DMS 273 (cell line): ENCODE results near the gene XPO4.
"Not testable (repeated sequence)": the region's sequence is repeated elsewhere in the genome, so short reads cannot be mapped to it uniquely, and the experiment has no call there.

Experiments used
- DNase-seq: peaks from one replicate; lab custom pipeline; 2025; ENCODE audit not compliant: unreplicated experiment; lab: John Stamatoyannopoulos, UW

The XPO4 gene

DNA sequence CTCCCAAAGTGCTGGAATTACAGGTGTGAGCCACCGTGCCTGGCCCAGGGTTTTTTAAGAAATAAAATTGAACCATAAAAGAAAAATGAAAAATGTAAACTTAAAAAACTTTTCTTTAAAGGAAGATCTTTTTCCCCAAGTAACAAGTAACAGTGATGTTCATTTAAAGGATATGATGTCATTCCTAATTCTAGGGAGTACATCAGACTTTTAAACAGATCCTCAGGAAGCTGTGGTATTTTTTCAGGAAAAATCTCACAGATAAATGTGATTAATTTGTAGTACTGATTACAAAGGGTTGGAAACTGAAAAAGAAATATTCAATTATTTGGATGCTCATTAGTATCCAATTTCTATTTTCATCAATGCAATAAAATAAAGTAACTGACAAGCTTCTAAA is 114.2 kb downstream of the XPO4 start:
- DNase-seq, result no peak

GRCh38 chr13:20787180-20787579 is 115.4 kb downstream of the XPO4 start:
- DNase-seq, result no peak

DNA sequence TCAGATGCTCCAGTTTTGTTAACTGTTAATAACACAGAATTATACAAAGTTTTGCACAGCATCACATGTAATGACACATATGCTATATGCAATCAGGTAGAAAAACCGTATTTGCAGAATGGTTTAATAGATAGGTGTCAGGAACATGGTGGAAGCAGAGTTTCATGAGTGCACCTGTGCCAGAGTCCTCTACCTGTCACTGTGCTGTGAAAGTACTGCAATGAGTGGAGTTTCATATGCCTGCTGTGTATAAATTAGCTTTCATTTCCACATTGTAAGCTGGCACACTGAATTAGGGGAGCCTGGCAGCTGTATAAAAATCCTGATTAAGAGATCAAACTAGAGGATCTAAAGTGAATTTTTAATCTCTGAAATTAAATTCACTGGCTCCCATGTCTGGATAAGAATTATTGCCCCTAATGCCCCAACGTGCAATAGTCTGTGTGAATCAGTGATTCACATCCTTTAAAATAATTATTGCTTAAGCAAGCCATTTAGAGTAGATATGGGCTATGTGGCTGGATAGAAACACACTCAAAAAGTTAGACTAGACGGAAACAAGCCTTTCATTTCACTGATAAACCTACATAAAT is 120.3 kb downstream of the XPO4 start:
- no peak for DNase-seq

DNA sequence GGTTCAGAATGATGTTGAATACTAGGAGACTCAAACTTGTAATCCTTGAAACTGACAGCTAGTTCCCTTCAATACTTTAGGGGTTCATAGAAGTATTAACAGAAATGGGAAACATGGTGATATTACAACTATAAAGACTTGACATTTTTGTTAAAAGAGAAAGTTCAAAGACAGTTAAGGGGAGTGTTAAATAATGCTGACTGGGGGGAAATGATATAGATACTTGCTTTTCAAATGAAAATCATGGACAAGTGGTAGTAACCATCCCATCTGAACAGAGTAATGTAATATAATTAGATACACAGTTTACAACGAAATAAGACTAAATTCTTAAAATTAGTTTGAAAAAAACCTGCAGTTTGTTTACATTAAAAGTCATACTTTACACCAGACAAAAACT is 122.2 kb downstream of the XPO4 start:
- DNase-seq, result no peak

GRCh38 chr13:20779405-20779804 is 123.1 kb downstream of the XPO4 start:
- DNase-seq, result no peak

DNA sequence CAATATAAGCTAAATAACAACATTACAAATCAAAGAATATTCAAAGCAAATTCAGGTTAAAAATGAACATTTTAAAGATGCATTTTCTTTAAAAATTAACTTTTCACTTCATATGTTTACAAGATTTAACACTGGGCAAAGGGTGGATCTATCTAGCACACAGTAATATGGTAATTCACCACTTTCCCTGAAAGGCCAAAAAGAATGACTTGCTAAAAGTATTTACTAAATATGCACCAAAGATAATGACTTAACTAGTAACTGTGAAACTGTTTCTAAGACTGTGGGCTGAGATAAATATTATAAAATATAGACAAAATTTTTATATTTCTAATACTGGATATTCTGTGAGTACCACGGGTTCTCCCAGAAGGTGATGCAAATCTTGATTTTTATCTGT is 124.2 kb downstream of the XPO4 start:
- DNase-seq, result no peak

- peak; percentile 1 for DNase-seq
Observed at GRCh38 chr13:20776751-20777150, 125.8 kb downstream of the XPO4 start.

- no peak for DNase-seq
Observed at GRCh38 chr13:20775961-20776360, 126.6 kb downstream of the XPO4 start.

GRCh38 chr13:20774746-20775145 is 127.8 kb downstream of the XPO4 start:
- no peak for DNase-seq

GRCh38 chr13:20773194-20774080 is 129.1 kb downstream of the XPO4 start, which contains the start of gene EEF1AKMT1:
EEF1AKMT1 (minus strand) TSS chr13:20773961; CDS start chr13:20757598, 16,363 bp downstream.
- peak; percentile 95 for DNase-seq

DNA sequence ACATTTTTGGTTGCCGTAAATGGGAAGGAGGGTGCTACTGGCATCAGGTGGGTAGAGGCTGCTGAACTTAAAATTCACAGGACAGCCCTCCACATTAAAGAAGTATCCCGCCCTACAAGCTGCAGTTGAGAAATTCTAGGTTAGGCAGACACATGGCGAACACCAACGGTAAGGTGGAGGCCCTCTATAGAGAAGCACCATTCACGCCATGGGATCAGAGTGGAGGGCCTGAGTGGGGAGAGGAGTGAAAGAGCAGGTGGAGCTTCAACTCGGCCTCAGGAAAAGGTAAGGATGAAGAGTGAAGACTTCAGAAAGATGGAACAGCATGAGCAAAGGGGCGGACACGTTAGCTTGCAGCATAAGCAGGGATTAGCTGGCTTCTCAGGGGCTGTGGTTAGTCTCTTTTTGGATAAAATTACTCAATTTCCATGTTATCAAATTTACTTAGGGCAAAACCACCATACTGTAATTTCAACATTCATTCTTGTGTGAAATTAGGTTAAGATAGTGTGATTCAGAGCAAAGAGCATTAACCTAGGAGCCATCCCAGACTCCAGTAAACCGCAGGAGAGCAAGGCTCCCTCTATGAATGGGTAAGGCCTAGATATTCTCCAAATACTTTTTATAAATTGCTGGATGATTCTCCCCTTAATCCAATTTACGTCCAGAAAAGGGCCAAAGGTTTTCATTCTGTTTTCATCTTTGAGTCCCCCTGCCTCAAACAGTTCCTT is 130.0 kb downstream of the XPO4 start:
- DNase-seq, result no peak

- no peak for DNase-seq
Observed at GRCh38 chr13:20769834-20770233, 132.7 kb downstream of the XPO4 start.

GRCh38 chr13:20769091-20769490 is 133.5 kb downstream of the XPO4 start:
- no peak for DNase-seq

- no peak for DNase-seq
Observed at GRCh38 chr13:20767309-20767943, 135.1 kb downstream of the XPO4 start.

DNA sequence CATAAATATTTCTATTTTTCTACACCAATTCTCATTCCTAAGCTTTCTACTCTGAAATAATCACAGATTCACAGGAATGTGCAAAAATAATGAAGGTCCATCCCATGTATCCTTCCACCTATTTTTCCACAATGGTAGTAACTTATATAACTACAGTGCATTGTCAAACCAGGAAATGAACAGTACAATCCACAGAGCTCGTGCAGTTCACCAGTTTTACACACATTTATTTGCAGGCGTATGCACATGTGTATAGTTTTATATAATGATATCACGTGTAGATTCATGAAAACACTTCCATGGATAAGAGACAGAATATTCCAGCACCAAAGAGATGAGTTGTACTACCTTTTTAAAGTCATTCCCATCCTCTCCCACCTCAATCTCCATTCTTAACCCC is 141.7 kb downstream of the XPO4 start:
- DNase-seq, result no peak

- no peak for DNase-seq
Observed at GRCh38 chr13:20754009-20754408, 148.5 kb downstream of the XPO4 start.

GRCh38 chr13:20749377-20749776 is 153.2 kb downstream of the XPO4 start:
- no peak for DNase-seq

- not testable (repeated sequence) for DNase-seq
Observed at GRCh38 chr13:20743830-20744404, 158.6 kb downstream of the XPO4 start.

- no peak for DNase-seq
Observed at GRCh38 chr13:20740021-20740420, 162.5 kb downstream of the XPO4 start.

- DNase-seq, result no peak
Observed at GRCh38 chr13:20738616-20739015, 163.9 kb downstream of the XPO4 start.
